ENCODE data around the gene SORT1.
A peak's percentile ranks its signal among the peaks of the same experiment; 100 is the strongest.

DNA sequence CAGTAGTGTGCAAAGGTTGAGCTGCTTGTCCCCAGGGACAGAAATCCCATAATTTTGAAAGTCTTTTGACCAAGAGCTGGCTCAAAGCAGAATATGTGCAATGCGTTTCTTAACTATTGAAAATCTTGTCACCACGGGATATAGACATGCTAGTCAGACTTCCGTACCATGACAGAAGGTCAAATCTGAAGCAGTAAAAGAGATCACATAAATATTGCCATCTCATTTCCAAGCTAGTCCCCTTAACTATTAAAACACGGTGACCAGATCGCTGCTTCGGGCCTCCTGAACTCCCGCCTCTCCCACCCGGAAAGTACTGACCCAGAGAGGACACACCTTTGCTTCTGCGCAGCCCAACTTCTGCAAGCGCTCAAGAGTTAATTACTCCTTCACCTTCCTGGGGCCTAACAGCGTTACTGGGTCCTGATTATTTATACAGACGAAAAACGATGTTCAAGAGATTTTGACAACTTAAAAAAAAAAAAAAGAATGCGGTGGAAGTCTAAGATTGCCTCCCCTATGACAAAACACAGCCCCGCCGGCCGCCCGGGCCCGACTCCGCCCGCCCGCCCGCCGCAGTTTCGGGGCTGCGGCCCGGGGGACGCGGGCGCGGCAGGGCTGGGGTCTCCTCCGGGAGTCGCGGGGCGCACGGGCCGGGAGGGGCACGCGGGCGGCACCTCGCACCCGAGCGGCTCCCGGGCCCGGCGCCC lies 692 bp downstream of the SORT1 start:
- no peak for TF ChIP-seq CTCF (IDR thresholded peaks at IDR 0.05)
- TF ChIP-seq POLR2A (IDR thresholded peaks at IDR 0.05), result no peak
- TF ChIP-seq EP300 (IDR thresholded peaks at IDR 0.05), result peak in 1 of 2 donors; percentile 5
